NCI-H510A (cell line): ENCODE data around the gene PEX26.
"Not testable (repeated sequence)": the region's sequence is repeated elsewhere in the genome, so short reads cannot be mapped to it uniquely, and the experiment has no call there.

ENCODE experiments used
- DNase-seq: peaks from one replicate; lab custom pipeline; 2025; lab: John Stamatoyannopoulos, UW

PEX26 gene

DNA sequence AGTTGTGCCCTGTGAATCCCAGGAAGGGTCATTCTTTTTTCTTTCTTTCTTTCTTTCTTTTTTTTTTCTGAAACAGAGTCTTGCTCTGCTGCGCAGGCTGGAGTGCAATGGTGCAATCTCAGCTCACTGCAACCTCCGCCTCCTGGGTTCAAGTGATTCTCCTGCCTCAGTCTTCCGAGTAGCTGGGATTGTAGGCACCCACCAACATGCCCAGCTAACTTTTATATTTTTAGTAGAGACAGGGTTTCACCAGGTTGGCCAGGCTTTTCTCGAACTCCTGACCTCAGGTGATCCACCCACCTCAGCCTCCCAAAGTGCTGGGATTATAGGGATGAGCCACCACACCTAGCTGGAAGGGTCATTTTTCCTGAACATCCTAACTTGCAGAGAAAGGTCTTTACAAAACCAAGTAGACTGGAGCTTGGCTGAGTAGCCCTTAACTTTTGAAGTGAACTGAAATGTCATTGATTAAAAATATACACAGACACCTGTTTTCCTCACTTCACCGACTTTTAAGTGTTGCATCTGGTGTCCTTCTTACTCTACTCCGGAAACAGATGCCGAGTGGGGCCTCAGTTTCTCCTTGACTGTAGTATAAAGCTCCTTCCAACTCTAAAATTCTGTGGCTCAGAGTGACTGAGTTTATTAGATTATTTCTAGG is 6.4 kb upstream of the PEX26 start:
- not testable (repeated sequence) for DNase-seq

DNA sequence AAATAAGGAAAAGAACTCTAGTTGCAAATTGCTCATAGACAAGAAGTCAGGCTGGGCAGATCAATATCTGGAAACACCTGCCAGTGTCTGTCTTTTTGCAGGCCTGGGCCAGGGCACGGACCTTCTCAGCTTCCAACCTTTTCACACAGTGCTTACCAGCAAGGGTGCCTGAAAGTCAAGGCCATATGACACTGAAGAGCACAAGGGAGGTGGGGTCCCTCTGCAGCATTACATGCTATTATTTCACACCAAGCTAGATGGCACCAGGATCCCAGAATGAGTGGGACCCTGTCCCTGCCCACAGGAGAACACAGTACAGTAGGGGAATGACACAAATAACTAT is 5.9 kb upstream of the PEX26 start:
- DNase-seq = no peak

DNA sequence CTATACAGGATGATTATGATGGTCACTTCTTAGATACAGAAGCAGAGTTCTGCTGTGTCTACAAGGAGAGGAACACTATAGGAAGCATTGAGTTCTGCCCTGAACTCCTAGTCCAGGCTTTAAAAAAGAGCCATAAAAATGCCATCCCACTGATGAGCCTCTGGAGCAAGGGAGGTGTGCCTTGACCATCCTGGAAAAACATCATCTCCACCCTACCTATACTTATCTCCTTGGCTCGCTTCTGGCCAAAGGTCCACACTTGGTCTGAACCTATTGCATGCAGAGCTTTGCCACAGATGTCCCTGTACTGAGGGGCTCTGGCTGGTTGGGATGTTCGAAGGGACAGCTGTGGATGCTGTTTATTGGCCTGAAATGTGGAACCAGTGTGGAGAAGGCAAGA is 4.3 kb upstream of the PEX26 start:
- DNase-seq = no peak

DNA sequence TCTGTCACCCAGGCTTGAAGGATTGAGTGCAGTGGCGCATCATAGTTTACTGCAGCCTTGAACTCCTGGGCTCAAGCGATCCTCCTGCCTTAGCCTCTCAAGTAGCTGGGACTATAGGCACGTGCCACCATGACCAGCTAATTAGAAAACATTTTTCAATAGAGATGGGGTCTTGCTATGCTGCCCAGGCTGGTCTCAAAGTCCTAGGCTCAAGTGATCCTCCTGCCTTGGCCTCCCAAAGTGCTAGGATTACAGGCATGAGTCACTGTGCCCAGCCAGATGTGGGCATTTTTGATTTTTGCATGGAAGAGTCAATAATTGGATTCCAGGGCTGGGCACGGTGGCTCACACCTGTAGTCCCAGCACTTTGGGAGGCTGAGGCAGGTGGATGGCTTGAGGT is 3.9 kb upstream of the PEX26 start:
- not testable (repeated sequence) for DNase-seq

DNA sequence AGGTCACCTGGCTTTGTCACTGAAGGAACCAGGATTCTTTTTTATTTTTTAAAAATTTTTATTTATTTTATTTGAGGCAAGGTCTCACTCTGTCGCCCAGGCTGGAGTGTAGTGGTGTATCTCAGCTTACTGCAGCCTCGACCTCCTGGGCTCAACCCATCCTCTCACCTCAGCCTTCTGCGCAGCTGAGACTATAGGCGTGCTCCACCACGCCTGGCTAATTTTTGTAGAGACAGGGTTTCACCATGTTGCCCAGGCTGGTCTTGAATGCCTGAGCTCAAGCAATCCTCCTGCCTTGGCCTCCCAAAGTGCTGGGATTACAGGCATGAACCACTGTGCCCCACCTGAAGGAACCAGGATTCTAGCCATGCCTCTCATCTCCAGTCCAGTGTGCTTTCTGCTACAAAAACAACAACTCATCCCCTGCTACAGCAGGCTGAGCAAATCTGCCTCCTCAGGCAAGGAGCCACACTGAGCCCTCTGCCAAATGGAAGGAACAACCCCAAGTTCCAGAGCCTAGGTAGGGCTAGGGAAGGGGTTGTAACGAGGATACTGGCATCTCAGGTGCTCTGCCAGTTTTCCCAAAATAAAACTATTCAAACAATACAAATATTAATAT is 2.6 kb upstream of the PEX26 start:
- no peak for DNase-seq

DNA sequence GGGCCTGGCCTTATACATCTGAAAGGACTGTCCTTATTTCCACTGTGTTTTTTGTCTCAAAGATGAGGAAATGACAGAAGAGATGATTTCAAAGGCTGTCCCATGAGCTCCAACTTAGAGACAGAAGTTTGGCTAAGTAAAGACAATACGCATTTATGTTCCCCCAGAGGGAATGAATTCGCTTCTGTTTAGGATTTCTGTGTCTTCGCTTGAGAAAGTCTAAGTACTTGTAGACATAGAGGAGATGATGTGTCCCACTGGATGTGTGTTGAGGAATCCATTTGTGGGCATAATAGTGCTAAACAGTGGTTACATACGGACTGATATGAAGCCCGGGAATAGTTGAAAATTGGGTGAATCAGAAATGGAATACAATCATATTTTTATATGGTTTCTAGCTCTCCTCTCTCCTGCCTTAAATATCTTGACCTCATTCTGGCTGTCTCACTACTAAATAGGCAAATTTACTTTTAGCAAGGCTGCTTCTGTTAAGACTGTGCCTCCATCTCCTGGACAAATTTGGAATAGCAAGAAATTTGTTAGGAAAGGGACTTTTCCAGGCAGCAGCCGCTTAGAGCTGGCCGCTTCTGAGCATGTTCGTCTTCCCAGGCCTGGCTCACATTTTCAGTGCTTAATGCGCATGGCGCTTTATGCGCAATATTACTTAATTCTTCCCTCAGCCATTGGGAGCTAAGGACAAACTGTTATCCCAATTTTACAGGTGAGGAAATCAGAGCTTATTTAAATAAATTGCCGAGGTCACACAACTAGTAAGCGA is 1.9 kb upstream of the PEX26 start:
- DNase-seq = peak; percentile 36

DNA sequence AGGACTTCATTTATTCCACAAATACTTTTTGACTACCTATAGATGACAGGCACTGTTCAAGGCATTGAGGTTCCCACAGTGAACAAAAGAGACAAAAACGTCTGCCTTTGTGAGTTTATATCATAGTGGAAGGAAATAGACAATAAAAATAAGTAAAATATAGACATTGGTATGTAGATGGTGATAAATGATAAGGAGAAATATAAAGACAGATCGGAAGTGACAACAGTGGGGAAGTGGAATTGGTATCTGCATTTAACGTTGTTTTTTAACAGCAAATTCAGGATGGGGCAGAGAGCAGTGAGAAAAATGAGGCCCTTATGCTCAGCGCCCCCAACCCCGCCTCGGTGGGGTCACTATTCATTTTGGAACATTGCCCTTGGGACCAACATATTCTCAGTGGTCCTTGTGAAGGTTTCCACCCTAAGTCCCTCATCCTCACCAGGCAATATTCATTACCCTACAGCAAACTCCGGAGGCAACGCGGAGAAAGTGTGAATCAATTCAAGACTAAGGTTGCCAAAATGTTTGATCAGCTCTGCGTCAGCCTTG is 627 bp upstream of the PEX26 start:
- DNase-seq = no peak

DNA sequence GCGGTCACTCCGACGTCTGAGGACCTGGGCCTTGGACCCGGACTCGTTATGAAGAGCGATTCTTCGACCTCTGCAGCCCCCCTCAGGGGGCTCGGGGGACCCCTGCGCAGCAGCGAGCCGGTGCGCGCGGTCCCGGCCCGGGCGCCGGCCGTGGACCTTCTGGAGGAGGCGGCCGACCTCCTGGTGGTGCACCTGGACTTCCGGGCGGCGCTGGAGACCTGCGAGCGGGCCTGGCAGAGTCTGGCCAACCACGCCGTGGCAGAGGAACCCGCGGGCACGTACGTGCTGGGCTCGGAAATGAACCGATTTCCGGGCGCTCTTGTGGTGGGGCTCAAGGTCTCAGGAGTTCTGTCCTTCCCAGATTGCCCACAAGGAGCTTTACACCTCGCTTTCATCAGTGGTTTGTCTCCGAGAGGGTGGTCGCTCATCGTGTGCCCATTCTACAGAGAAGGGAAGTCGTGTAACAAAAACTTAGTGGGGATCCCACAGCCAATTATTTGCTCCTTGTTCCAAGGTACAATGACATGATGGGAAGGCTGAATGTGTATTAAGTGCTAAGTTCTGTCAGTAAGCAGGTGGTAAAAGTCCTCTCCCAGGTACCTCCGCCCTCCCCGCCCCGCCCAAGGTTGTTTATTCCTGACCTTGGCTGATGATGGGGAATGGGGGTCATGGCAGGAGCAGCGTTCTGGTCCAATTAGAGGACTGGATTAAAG is 695 bp downstream of the PEX26 start:
- peak; percentile 28 for DNase-seq

DNA sequence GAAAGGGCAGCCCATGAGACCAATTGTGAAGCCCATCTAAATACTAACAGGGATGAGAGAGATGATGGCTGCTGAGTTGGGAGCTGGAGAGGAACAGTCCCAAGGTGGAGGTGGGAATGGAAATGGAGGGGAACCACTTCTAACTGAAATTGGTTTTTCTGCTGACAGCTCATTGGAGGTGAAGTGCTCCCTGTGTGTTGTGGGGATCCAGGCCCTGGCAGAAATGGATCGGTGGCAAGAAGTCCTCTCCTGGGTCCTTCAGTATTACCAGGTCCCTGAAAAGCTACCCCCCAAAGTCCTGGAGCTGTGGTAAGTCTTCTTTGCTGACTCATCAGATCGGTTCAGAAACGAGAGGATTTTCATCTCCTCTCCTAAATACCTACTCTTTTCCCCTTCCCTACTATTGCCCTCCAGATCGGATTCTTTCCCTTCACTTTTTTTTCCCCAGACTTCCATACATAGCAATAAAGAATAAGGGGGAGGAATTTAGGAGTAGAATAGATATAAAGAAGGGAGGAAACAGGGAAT is 2.0 kb downstream of the PEX26 start:
- no peak for DNase-seq

DNA sequence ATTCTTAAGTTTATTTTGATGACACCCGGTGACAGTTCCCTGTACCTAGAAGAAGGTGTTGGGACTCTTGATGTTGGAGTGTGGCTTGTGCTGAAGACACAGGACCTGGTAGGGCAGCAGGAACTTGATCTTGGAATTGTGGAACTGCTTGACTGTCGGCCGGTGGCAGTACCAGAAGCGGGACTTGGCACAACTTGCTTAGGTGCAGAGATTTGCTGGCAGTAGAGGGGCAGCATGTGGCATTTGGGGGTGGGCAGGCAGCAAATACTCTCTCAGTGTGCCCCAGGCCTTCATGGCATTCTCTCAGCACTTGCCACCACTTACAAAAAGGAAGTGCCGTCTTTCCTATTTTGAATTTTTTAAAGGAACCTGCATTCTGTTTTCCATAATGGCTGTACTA is 3.6 kb downstream of the PEX26 start:
- no peak for DNase-seq

DNA sequence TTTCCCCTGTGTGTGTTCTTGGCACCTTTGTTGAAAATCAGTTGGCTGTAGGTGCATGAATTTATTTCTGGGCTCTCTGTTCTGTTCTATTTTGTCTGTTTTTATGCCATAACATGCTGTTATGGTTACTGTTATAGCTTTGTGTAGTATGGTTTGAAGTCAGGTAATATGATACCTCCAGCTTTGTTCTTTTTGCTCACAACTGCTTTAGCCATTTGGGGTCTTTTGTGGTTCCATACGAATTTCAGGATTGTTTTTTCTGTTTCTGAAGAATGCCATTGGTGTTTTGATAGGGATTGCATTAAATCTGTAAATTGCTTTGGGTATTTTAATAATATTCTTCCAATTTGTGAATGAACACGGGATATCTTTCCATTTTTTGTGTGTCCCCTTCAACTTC is 4.7 kb downstream of the PEX26 start:
- no peak for DNase-seq

DNA sequence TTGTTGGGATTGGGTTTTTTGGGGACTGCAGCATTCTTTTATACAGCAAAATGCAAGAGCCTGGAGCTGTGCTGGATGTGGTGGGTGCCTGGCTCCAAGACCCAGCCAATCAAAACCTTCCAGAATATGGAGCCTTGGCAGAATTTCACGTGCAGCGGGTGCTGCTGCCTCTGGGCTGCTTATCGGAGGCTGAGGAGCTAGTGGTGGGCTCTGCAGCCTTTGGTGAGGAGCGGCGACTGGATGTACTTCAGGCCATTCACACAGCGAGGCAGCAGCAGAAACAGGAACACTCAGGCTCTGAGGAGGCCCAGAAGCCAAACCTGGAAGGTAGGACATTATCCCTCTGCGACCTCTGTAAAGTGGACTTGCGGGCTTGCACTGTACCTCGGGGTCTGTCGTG is 5.6 kb downstream of the PEX26 start:
- no peak for DNase-seq

DNA sequence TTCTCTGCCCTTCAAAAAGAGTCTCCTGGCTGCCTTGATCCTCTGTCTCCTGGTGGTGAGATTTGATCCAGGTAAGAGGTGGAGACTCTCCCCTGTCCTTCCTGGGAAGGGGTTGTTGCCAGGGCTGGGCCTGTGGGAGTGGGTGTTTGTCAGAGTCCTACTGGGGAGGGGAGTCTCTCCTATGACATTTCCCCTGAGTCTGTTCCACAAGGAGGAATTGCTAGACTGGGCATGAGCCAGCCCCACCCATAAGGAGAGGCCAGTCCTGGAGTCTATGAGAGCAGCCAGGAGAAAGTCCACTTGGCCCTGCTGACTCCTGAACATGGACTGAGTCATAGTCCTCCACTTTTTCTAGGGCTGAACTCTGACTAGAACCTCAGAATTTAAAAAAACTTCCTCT is 7.4 kb downstream of the PEX26 start:
- no peak for DNase-seq

DNA sequence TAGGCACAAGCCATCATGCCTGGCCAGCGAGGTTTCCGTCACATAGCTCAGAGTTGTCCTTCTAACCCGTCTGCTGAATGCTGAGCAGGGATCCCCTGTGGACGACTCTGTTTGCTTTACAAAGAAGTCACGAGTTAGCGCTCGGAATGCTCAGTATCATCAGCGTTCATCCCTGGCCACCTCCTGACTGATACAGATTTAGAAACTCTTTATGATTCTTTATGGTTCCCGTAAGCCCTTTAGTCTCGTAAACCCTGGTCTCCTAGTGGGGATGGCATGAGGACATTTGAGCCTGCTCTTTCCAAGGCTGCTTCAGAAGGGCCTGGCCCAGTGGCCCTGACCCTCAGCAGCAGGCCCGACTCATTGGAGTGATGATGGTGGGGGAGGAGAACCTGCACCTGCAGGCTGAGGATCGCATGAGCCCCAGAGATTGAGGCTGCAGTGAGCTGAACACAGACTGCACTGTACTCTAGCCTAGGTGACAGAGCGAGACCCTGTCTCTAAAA is 9.6 kb downstream of the PEX26 start:
- no peak for DNase-seq

DNA sequence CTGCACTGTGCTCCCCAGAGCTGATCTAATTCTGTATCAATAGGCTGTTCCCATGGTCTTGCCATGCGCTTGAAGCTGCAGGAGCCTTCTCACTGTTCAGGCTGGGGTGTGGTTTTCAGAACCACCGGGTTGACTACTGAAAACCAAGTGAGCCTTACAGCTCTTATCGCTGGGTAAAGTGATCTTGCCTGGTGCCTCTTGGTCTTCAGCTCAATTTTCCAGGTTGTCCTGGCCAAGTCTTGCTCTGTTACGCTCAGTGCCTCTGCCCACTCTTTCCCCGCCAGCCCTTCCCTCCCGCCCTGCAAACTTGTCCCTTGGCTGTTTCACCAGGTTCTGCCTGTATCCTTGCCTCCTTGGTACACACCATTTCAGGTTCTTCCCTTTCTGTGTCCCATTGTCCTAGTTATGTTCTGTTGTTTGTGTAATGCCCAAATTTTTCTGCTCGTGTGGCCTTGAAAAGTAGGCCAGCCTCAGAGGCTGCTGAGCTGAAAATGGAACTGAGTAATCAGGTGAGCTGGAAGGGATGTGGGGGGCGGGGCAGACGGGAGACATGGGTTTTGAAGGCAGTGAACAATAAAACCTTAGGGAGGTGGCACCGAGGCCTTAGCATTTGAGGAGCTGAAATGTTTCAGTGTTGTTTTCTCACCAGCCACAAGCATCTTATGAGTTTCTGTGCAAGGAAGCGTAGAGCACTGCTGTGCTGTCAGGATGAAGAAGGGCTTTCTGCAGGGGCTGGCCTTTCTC is 11.2 kb downstream of the PEX26 start:
- no peak for DNase-seq

DNA sequence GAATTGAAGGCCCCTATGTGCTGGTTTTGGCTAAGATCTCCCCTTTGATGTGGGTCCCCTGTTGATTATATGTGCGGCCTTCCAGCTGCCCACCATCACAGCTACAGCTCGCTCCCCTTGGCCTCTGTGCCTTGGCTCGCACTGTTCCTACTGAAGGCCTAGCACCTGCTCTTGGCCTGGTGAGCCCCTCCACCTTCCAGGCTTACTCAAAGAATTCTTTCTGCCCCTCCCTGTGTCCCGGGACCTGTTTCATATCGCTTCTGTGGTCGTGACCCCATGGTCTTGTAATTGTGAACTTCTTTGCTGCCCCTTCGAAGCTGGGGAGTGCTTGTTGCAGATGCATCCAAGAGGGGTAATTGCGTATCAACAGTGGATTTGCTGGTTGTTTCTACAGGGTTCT is 12.5 kb downstream of the PEX26 start:
- no peak for DNase-seq

DNA sequence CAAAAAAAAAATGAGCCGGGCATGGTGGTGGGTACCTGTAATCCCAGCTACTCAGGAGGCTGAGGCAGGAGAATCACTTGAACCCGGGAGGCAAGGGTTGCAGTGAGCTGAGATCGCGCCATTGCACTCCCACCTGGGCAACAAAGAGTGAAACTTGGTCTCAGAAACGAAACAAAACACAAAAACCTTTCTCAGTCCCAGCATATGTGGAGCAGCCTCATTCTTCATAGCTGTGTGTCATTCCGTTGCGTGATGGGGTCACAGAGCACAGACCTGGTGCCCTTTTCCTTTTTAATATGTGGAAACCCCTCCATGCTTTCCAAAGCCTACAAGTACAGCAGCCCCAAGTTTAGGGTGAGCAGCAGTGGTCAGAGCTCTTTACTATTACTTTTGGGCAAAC is 13.7 kb downstream of the PEX26 start:
- DNase-seq = no peak

DNA sequence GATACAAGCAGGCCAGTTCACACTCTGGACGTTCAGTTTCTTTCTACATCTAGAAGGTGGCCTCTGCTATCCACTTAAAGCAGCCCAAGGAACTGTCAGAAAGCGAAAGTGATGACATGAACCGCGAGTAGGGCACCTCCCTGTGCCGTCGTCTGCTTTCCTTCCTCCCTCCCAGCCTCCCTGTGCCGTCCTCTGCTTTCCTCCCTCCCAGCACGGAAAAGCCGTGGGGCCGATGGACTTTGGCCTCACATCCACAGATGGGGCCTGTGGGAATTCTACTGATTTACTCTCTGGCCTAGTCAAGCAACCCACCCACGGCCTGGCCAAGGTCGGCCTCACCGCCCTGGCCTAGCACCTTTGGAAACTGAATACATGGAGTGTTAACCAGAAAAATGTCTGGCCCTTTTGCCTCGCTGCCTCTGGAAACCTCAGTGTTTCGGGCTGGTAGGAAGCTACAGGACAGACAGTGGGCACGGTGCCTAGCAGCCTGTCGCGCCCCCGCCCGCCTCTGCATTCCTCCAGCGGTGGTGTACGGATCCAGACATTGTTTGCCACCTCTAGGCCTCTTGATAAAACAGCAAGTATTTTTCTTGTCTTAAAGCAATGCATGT is 14.2 kb downstream of the PEX26 start:
- DNase-seq = no peak

DNA sequence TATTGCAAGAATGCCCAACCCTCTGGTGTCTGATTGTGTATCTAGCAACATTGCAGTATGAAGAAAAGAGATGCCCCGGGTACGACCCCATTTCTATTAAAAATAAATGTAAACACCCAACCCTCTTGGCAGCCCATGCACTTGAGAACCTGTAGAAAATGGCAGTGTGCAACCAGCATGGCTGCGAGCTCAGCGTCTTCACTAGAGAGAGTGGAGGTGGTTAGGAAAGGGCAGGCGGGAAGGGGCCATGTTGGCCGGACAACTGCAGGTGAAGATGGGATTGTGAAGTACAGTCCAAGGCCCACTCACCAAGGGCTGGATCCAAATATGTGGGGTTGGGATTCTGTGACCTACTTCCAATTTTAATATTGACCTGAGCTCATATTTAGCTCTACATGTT is 15.9 kb downstream of the PEX26 start:
- DNase-seq = no peak

DNA sequence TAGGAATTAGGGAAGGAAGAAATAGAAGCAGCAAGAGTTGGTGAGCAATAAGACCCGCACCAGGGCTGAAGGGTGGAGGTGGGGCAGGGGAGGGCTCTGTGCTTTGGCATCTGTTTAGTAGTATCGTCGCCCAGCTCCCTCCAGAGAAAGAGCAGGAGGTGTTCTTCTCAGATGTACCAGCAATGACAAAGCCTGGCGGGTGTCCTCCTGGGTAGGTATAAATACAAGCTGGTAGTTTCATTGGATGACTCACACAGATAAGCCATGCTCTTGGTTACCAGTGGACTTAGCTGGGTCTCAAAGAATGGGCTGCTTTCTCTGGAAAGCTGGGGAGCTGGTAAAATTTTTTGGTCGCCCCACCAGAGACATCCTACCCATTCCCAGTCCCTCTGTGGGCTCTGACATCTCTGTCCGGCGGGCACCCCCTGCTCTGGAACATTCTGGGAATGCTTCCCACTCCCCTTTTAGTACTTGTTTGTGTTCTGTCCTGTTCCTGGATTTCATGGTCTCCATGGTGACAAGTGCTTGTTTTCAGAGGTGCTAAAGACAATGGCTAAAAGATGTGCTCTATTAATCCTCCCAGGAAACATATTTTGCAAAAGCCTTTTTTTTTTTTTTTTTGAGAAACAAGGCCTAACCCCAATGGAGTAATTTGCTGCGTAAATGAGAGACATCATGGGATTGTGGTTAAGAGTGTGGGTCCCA is 17.5 kb downstream of the PEX26 start:
- DNase-seq = no peak
